ENCODE results near the gene NSRP1.

The NSRP1 gene

DNA sequence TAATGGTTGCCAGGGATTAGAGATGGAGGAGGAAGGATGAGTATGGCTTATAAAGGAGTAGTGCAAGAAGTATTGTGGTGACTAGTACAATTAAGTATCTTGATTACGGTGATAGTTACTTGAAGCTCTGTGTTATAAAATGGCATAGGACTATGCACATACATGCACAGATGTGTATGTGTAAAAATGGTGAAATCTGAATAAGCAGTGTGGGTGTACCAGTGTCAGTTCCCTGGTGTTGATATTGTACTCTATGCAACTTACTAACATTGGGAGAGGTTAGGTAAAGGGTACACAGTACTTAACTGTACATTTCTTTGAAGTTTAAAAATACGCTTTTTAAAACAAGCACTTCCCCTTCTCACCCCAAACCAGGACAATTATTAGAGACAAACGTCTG, 48.5 kb downstream of the NSRP1 start:
- DNase-seq (ENCODE audit: insufficient read length, low spot score) (no peak), FAIRE-seq (no peak)
- TF ChIP-seq CTCF (IDR thresholded peaks at IDR 0.05; ENCODE audit: insufficient read depth, missing control alignments): no peak

- TF ChIP-seq CTCF (IDR thresholded peaks at IDR 0.05; ENCODE audit: insufficient read depth, missing control alignments): no peak
- DNase-seq (ENCODE audit: insufficient read length, low spot score) (no peak), FAIRE-seq (no peak)
Observed at GRCh38 chr17:30165960-30166359, 49.3 kb downstream of the NSRP1 start.

DNA sequence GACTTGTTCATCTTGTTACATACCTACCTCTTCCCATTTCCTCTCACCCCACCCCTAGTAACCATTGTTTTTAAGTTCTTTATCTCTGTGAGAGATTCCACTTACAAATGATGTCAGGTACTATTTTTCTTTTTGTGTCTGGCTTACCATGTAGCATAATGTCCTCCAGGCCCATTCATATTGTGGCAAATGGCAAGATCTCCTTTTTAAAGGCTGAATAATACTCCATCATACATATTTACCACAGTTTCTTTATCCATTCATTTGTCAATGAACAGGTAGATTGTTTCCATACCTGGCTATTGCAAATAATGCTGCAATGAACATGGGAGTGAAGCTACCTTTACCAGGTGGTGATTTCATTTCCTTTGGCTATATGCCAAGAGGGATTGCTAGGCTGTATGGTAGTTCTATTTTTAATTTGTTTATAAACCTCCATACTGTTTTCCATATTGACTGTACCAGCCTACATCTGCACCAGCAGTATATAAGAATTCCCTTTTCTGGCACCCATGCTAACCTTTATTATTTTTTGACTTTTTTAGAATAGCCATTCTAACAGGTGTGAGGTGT, 53.9 kb downstream of the NSRP1 start:
- no peak for DNase-seq (ENCODE audit: insufficient read length, low spot score)
- TF ChIP-seq CTCF (IDR thresholded peaks at IDR 0.05; ENCODE audit: insufficient read depth, missing control alignments): no peak
- FAIRE-seq: no peak

DNA sequence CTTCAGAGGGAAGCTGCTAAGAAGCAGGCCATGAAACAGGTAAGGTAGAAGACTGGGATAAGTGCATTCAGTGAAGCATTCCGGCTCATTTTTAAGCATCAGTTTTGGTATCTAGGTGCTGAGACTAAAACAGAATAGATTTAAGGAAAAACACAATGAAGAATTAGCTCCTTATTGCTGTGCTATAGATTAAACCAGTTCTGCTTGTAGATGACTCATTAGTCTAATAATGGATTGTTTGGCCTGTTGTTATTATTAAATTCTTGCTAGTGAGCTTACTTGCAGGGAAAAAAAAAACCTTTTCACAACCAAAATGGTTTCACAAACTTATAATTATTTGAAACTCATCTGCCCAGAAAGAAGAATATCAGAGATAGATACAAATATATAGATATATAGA, 55.9 kb downstream of the NSRP1 start:
- no peak for FAIRE-seq
- no peak for TF ChIP-seq CTCF (IDR thresholded peaks at IDR 0.05; ENCODE audit: insufficient read depth, missing control alignments)
- DNase-seq (ENCODE audit: insufficient read length, low spot score): no peak

GRCh38 chr17:30173649-30174048, 57.0 kb downstream of the NSRP1 start:
- DNase-seq (ENCODE audit: insufficient read length, low spot score): no peak
- no peak for TF ChIP-seq CTCF (IDR thresholded peaks at IDR 0.05; ENCODE audit: insufficient read depth, missing control alignments)
- FAIRE-seq: no peak

- DNase-seq (ENCODE audit: insufficient read length, low spot score) (no peak), FAIRE-seq (no peak)
- no peak for TF ChIP-seq CTCF (IDR thresholded peaks at IDR 0.05; ENCODE audit: insufficient read depth, missing control alignments)
Observed at GRCh38 chr17:30174556-30174955, 57.9 kb downstream of the NSRP1 start.

DNA sequence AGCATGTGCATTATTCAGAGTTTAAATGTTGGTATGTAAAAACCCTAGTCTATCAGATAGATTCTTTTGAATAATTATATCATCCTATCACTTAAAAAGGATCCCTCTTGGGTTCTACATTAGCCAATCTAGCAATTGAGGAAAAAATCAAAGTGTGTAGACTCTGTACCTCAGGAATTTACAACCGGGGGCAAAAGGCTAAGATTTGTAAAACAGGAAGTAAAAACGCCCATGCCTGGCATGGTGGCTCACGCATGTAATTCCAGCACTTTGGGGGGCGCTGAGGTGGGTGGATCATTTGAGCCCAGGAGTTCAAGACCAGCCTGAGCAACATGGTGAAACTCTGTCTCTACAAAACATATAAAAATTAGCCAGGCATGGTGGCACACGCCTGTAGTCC, 60.2 kb downstream of the NSRP1 start:
- no peak for TF ChIP-seq CTCF (IDR thresholded peaks at IDR 0.05; ENCODE audit: insufficient read depth, missing control alignments)
- DNase-seq (ENCODE audit: insufficient read length, low spot score): no peak
- no peak for FAIRE-seq
